Endothelial cell of umbilical vein (primary cell): ENCODE results near the gene TRMT1. TPM values are rescaled to one million over a fixed set of nuclear protein-coding genes. Genes with fewer than 3 reads are reported as not detected.

Experiments used
- BruUV-seq: library from RNA; stranded (reverse); fragments of 400-500 nt; replicated peaks from 2 replicates; lab custom pipeline; 2021; lab: Mats Ljungman, UMichigan
- CTCF ChIA-PET: fragments of 300-600, 350-600 bp; sonication (Branson Sonifier 250); formaldehyde crosslinking; loops from one replicate; lab custom pipeline; 2021; ENCODE audit warnings: antibody characterized with exemption, inconsistent platforms; lab: Charles Lee
- POLR2A ChIA-PET: fragments of 300-600, 350-600 bp; sonication (Branson Sonifier 250); formaldehyde crosslinking; loops from one replicate; lab custom pipeline; 2021; ENCODE audit warnings: antibody characterized with exemption, inconsistent platforms; lab: Charles Lee
- DNase-seq: peaks from one replicate; pipeline ENCODE4 v3.0.0-alpha.2; 2011; ENCODE audit warnings: low read depth, low spot score
- FAIRE-seq: peaks from 2 replicates; lab custom pipeline; 2011; peaks lifted over from hg19 to GRCh38; lab: Jason Lieb, UNC
- H2AFZ ChIP-seq: 2 replicates; pipeline ENCODE4 v1.6.0; 2012; ENCODE audit warnings: low read depth, low read length, control low read depth, inconsistent platforms
- H3K27ac ChIP-seq: 2 replicates; pipeline ENCODE4 v1.5.1; 2011; ENCODE audit warnings: low read depth, mild to moderate bottlenecking, control low read depth, low read length, moderate library complexity; ENCODE audit not compliant: insufficient read depth
- H3K27me3 ChIP-seq, 2 experiments: 2 replicates each; pipeline versions ENCODE4 v1.6.0 to v1.6.1; 2011; ENCODE audit warnings: low read length in 2 of 2, mixed read lengths in 1 of 2; ENCODE audit not compliant: control insufficient read depth in 2 of 2, insufficient read depth in 2 of 2
- H3K36me3 ChIP-seq, 2 experiments: 2 replicates in 1 of 2; 3 replicates in 1 of 2; pipeline ENCODE4 v1.5.1; 2011; ENCODE audit warnings: low read length in 2 of 2, mild to moderate bottlenecking in 1 of 2, moderate library complexity in 1 of 2; ENCODE audit not compliant: control insufficient read depth in 2 of 2, insufficient read depth in 2 of 2; ENCODE audit errors: extremely low read depth in 1 of 2
- H3K4me1 ChIP-seq: 3 replicates; pipeline ENCODE4 v1.5.1; 2011; ENCODE audit warnings: mild to moderate bottlenecking, low read length; ENCODE audit not compliant: control insufficient read depth, insufficient read depth; ENCODE audit errors: extremely low read depth
- H3K4me2 ChIP-seq: 2 replicates; pipeline ENCODE4 v1.6.1; 2011; ENCODE audit warnings: low read length, control low read depth, mixed read lengths; ENCODE audit not compliant: insufficient read depth
- H3K4me3 ChIP-seq, 3 experiments: fragments of 200-600 bp in 1 of 3; sonication (generic), shearing (Covaris generic) in 1 of 3; replicated peaks in 1 of 3; 2 replicates each; pipeline ENCODE4 v1.5.1; 2011 to 2016; ENCODE audit warnings: control low read depth in 3 of 3, low read length in 3 of 3, mild to moderate bottlenecking in 2 of 3, inconsistent platforms in 1 of 3, low read depth in 1 of 3, moderate library complexity in 1 of 3; ENCODE audit not compliant: insufficient read depth in 1 of 3
- H3K79me2 ChIP-seq: 2 replicates; pipeline ENCODE4 v1.6.0; 2012; ENCODE audit warnings: low read length, inconsistent platforms; ENCODE audit not compliant: control insufficient read depth, insufficient read depth
- H3K9ac ChIP-seq: replicated peaks from 2 replicates; pipeline ENCODE3; 2011; ENCODE audit warnings: low read length, control low read depth; ENCODE audit not compliant: insufficient read depth; ENCODE audit errors: extremely low read depth
- H3K9me1 ChIP-seq: replicated peaks from 3 replicates; pipeline ENCODE4 v1.6.0; 2011; ENCODE audit warnings: mild to moderate bottlenecking, low read length; ENCODE audit not compliant: control insufficient read depth, insufficient read depth; ENCODE audit errors: extremely low read depth
- H3K9me3 ChIP-seq: replicated peaks from 2 replicates; pipeline ENCODE4 v1.5.1; 2012; ENCODE audit warnings: low read length, inconsistent platforms; ENCODE audit not compliant: control insufficient read depth, insufficient read depth
- H4K20me1 ChIP-seq: replicated peaks from 2 replicates; pipeline ENCODE3; 2011; ENCODE audit warnings: mild to moderate bottlenecking, low read length; ENCODE audit not compliant: control insufficient read depth, insufficient read depth; ENCODE audit errors: extremely low read depth
- EZH2 ChIP-seq: IDR thresholded peaks from 2 replicates; pipeline ENCODE4 v1.6.1; 2012; ENCODE audit warnings: borderline replicate concordance, low read depth, mild to moderate bottlenecking, moderate library complexity, low read length, inconsistent platforms; ENCODE audit not compliant: severe bottlenecking
- FOS ChIP-seq: IDR thresholded peaks from 2 replicates; pipeline ENCODE4 v1.6.1; 2011; ENCODE audit warnings: mild to moderate bottlenecking, low read length, moderate library complexity, borderline replicate concordance; ENCODE audit not compliant: insufficient read depth
- GATA2 ChIP-seq: IDR thresholded peaks from 2 replicates; pipeline ENCODE4 v1.7.0; 2011; ENCODE audit warnings: low read depth, mild to moderate bottlenecking, moderate library complexity, mixed read lengths, low read length; ENCODE audit not compliant: insufficient read length, insufficient read depth
- JUN ChIP-seq: IDR thresholded peaks from 2 replicates; pipeline ENCODE4 v1.6.1; 2011; ENCODE audit warnings: borderline replicate concordance, low read depth; ENCODE audit not compliant: insufficient read length, insufficient read depth
- MAX ChIP-seq: IDR thresholded peaks from 2 replicates; pipeline ENCODE4 v1.6.1; 2011; ENCODE audit not compliant: insufficient read depth, insufficient read length
- MYC ChIP-seq: IDR thresholded peaks from one replicate; pipeline ENCODE4 v1.6.1; 2011; ENCODE audit warnings: mild to moderate bottlenecking, low read depth, low read length
- POLR2A ChIP-seq: IDR thresholded peaks from 2 replicates; pipeline ENCODE4 v1.6.1; 2012; ENCODE audit warnings: low read depth, mild to moderate bottlenecking, control low read depth, low read length
- POLR2AphosphoS5 ChIP-seq: IDR thresholded peaks from 2 replicates; pipeline ENCODE4 v1.6.1; 2012; ENCODE audit warnings: low read depth, mild to moderate bottlenecking, control low read depth, low read length, moderate library complexity; ENCODE audit not compliant: insufficient read depth
- dilution Hi-C: fragments of 300-500 bp; cut with MboI; formaldehyde crosslinking; loops from one replicate; pipeline ENCODE4 v1.15.0; 2019; ENCODE audit warnings: low sequenced_read_pairs; ENCODE audit not compliant: extremely low pct_ligation_motif_present
- intact Hi-C: fragments of 100-400 bp; cut with micrococcal nuclease; formaldehyde crosslinking; loops from one replicate; pipeline ENCODE4 v1.10.0; 2022
- polyA plus RNA-seq, 4 experiments: library from polyadenylated mRNA; depleted of rRNA in 3 of 4; stranded (reverse) in 3 of 4; unstranded in 1 of 4; fragments of >200 nt; gene quantifications; 2 replicates each; pipeline versions ENCODE4 v1.2.1 to v1.2.3, GENCODE V29; 2011 to 2012; ENCODE audit warnings: missing spikeins in 1 of 4
- total RNA-seq: library from RNA; stranded (reverse); gene quantifications from 2 replicates; pipeline ENCODE4 v1.2.3, GENCODE V29; 2021
- TF ChIP-seq, protein P1 (sequence below), 2 donors: IDR thresholded peaks; 1 replicate in 1 of 2; 2 replicates in 1 of 2; pipeline ENCODE4 v1.5.1; 2011; ENCODE audit warnings: low read length in 2 of 2, mild to moderate bottlenecking in 2 of 2, moderate library complexity in 2 of 2, control low read depth in 1 of 2, inconsistent platforms in 1 of 2, low read depth in 1 of 2; ENCODE audit not compliant: insufficient read depth in 1 of 2; ENCODE audit errors: extremely low read depth in 1 of 2

Gene TRMT1
- total and polyA plus RNA-seq, 2 donors (not counting 3 experiments of a cell fraction or from before 2014, with no cell fraction given) = 46.3 to 53.0 TPM

- TF ChIP-seq EZH2 (no peak), JUN (no peak), GATA2 (no peak), MYC (no peak), POLR2A (no peak), MAX (no peak), FOS (no peak), POLR2AphosphoS5 (no peak)
- TF ChIP-seq, protein P1, sequence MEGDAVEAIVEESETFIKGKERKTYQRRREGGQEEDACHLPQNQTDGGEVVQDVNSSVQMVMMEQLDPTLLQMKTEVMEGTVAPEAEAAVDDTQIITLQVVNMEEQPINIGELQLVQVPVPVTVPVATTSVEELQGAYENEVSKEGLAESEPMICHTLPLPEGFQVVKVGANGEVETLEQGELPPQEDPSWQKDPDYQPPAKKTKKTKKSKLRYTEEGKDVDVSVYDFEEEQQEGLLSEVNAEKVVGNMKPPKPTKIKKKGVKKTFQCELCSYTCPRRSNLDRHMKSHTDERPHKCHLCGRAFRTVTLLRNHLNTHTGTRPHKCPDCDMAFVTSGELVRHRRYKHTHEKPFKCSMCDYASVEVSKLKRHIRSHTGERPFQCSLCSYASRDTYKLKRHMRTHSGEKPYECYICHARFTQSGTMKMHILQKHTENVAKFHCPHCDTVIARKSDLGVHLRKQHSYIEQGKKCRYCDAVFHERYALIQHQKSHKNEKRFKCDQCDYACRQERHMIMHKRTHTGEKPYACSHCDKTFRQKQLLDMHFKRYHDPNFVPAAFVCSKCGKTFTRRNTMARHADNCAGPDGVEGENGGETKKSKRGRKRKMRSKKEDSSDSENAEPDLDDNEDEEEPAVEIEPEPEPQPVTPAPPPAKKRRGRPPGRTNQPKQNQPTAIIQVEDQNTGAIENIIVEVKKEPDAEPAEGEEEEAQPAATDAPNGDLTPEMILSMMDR (IDR thresholded peaks at IDR 0.05; ENCODE audit: extremely low read depth in 1 of 2, insufficient read depth in 1 of 2, low read depth in 1 of 2, low read length in 2 of 2) = no peak
- FAIRE-seq (no peak), DNase-seq (no peak)
- H3K4me3 ChIP-seq = no peak overlapping the region
- no peaks in the 10 kb centered on the region for H3K27me3 ChIP-seq
- H3K9ac ChIP-seq = no peak overlapping the region
- POLR2A ChIA-PET = no interaction called here
- no peaks in the 10 kb centered on the region for H3K4me1 ChIP-seq
- H3K79me2 ChIP-seq = peaks cover 10% of the 10 kb centered on the region
- no peak overlapping the region for H3K4me2 ChIP-seq
- dilution Hi-C loops = no loop called here
- no peaks in the 10 kb centered on the region for H3K9me1 ChIP-seq
- H3K36me3 ChIP-seq = peaks cover 12 to 36% of the 10 kb centered on the region in 2 experiments
- no peak overlapping the region for H3K27ac ChIP-seq
- no peaks in the 10 kb centered on the region for H4K20me1 ChIP-seq
- intact Hi-C loops = no loop called here
- no peak overlapping the region for H2AFZ ChIP-seq
- no peaks in the 10 kb centered on the region for H3K9me3 ChIP-seq
- no TSS peak for BruUV-seq
- CTCF ChIA-PET = no interaction called here
Measured at GRCh38 chr19:13138916-13139198, 22.3 kb upstream of the TRMT1 start.
